HG02678 (cell line): Measurements from ENCODE around the gene SIX1.

ENCODE experiments used
- ATAC-seq: cut with Tn5 transposase; IDR thresholded peaks from one replicate; pipeline ENCODE4 v1.9.1; 2021; ENCODE audit warnings: mild to moderate bottlenecking, moderate library complexity; ENCODE audit not compliant: unreplicated experiment

Gene SIX1

GRCh38 chr14:60655898-60656685, 6.8 kb upstream of the SIX1 start:
- ATAC-seq: no peak

DNA sequence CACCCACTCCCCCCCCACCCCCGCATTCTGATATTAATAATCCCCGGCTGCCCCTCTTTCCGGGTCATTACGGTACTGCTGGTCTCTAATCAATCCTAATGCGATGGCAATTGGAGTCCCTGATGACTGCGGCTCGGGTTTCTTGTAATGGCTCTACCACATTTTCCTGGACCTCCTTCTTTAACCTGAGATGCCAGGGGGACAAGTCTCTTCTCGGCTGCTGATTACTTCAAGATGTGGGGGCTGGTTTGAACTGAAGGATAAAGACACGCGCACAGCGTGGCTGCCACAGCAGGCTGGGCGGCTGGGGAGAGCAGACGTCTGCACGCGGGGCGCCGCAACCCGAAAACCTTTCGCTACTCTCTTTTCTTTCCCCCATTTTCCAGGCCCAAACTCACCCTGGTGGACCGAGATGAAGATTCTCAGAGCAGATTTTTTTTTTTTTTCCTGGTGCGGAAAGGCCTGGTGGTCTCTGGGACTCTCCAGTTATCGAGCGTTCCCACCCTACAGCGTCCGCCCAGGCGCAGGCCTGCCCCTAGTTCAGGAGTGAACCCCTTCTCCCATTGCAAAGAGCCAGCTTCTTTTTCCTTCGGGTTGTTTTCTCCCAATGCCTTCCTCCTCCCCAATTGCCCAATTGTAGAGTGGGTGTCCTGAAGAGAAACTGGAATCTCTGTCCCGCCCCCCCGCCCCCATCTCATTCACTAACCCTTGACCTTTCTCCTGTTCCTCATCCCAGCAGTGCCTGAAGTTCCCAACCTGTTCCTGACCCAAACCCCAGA, 6.0 kb upstream of the SIX1 start:
- ATAC-seq: no peak

GRCh38 chr14:60654334-60654821, 5.1 kb upstream of the SIX1 start:
- no peak for ATAC-seq

GRCh38 chr14:60653701-60654161, 4.5 kb upstream of the SIX1 start:
- ATAC-seq: no peak

DNA sequence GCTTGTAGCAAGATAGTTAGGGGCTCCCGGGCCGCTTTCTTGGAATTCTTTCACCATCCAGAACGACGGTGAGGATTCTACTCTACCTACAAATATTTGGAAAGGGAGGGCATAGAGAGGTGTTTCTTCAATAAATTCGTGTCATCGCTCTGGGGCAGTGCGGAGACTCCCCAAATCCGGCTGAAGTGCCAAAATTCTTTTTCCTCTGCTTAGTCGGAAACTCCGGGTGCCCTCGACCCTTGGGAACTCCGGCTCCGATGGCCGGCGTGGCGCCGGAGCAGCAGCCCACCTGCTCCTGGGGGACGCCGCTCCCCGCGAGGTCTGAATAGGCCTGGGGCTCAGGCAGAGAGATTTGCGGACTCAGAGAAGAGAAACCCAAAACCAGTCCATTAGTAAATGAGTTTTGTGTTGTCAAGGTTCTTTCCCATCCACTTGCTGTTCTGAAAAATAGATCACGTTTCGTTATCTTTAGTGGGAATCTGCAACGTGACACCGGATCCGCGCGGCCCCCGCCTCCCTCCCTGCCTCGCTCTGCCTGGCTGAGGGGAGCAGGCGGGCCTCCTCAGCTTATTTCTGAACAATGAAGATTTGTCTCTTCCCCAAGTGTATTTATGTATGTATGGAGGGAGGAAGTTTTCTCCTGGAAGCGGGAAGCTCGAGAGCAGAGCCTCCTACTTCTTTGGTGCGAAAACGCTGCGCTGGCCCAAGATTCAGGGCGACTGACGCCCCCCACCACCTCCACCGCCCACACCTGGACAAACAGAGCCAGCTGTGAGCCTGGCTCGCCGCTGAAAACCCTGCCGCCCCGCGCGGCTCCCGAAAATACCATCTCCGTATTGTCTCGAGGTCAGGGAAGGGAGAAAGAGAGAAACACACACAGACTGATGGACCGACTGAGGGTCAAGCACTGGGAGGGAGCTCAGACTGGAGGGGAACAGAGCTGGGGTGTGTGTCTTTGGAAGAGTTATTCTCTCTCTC, 3.7 kb upstream of the SIX1 start:
- no peak for ATAC-seq

DNA sequence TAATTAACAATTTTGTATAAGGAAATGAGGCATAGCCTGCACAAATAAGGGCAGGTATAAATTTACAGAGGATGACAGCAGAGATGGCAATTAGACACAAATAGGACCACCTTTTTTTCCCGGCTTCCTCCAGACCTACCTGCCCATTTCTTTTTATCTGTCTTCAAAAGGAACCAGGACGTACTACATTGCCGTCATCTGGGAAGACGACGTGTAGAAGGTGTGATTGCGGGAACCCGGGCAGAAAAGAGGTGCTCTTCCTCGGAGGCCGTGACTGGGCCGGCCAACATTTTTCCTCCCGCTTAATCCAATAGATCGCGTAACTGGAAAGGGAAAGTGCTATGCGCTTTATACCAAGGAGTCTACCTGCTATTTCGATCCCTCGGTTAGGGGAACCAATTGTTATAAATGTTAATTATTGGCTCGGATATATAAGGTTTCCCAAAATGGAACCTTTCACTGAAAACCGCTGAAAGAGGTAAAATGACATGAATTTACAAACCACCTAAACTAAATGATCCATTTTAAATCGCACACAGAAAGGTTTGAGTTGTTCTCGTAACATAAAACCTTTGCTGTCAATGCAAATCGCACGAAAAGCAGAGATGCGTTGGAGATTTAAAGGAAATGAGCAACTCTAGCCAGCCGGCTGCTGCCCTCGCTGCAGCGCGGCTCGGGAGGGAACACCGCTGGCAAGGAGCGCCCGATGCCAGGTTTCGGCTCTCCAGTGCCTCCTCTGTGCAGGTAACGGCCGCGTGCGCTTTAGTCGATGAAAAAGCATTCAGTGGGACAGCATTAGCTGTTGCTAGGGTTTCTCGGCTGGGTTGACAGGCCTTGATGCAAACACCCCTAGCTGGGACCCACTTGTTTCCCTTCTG, 2.8 kb upstream of the SIX1 start:
- no peak for ATAC-seq

- ATAC-seq: no peak
Measured at GRCh38 chr14:60651086-60651795, 2.0 kb upstream of the SIX1 start.

- no peak for ATAC-seq
Measured at GRCh38 chr14:60650373-60650961, 1.2 kb upstream of the SIX1 start.

- ATAC-seq: no peak
Measured at GRCh38 chr14:60649875-60650372, 647 bp upstream of the SIX1 start.

GRCh38 chr14:60648249-60648933, 886 bp downstream of the SIX1 start:
- no peak for ATAC-seq

GRCh38 chr14:60647837-60648248, 1.4 kb downstream of the SIX1 start:
- ATAC-seq: no peak

GRCh38 chr14:60647081-60647836, 2.0 kb downstream of the SIX1 start:
- ATAC-seq: no peak

DNA sequence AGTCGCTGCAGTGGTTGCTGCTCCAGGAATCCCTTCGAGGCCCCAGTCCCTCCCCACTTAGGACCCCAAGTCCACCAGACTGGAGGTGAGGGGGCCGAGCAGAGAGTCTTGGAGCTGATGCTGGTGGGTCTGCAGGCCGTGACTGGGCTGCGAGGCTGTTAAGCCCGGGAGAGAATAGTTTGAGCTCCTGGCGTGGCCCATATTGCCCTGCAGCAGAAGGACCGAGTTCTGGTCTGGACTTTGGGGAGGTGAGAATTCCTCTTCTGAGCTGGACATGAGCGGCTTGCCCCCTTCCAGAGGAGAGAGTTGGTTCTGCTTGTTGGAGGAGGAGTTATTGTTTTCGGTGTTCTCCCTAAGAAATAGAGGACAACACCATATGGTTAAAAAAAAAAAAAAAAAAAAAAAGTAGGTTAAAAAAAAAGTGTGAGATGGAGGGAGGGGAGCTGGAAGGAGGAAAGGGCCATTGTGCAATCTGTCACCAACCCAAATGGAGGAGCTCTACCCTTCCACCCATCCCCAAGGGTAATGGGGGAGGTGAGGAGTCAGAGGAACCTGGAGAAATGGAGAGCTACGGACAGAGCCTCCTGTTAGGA, 3.0 kb downstream of the SIX1 start:
- ATAC-seq: no peak

DNA sequence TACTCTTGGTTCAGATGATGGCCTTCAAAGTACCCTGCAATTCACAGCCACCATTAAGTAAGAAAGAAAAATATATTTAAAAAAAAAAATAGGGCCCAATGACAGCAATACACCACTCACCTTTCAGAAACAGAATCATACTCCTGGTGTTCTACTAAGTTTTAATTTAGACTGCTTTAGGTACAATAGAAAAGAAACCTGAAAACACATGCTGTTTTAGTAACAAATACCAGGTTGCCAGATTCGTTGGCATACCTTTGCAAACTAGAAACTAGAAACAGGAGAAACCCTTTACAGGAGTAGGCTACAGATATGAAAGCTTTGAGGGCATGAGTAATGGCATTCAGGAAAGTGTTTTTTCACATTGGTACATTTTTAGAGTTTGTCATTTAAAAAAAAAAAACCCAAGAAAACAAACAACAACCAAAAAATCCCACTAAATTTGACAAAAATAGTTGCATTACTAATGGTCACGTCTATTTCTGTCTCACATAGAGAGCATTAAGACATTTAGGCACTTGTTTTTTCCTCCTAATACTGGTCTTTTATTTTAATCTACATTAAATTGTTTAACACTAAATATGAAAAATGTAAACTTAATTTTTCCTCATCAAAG, 4.0 kb downstream of the SIX1 start:
- ATAC-seq: no peak

DNA sequence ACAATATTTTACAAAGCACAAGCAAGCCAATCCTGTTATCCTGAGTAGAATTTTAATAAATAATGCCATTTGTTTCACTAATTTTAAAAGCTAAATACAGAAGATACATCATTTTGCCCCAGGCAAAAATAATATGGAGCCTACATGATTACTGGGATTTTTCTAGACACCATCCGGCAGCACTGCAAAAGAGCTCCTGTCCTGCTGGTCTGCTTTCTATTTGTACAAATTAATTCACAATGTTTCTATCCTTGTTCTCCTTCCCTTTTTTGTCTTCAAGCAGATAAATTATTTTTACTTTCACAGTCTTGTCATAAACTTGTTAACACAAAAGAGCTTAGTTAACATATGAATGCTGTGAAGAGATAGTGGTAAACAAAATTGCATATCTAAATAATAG, 4.6 kb downstream of the SIX1 start:
- no peak for ATAC-seq

DNA sequence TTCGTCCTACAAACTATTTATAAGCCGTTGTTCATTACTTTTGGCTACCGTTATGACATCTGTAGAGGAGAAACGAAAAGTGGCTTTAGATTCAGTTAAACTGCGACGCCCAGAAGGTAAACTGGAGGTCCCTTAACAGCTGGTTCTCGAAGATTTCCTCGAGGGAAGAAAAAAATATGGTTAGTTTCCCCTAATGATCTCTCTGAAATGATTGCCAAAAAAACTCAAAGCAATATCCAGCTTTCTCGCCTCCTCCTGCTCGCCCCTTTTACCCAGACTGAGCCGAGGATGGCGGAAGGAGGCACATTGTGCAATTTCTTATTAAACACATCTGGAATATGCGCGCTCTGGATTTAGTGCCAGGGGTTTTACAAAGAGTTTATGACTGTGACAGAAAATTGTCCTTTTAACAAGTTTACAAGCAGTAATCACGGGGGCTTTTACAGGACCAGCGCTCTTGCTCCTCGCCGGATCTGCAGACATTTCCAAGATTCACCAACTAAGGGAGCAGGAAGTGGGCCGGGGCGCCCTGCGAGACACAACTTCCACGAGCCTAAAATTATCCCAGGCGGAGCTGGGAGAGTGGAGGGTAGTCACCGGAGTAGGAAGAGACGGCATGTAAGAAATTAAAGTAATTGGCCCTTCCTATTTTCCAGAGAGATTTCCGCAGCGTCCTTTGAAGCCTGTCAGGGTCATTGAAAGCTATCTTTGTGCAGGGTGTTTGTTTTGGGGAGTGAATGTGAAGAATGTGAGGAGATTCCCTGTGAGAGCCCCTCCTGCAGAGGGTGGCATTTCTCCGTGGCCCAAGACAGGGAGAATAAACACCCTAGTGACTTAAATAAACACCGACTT, 5.6 kb downstream of the SIX1 start:
- no peak for ATAC-seq
